Omental fat pad (tissue), 4 donors: ENCODE measurements around the gene SMIM14. TPM values are rescaled to one million over a fixed set of nuclear protein-coding genes. Genes with fewer than 3 reads are reported as not detected.

Experiments
- ATAC-seq: fragments of 150-250 bp; one replicate; pipeline ENCODE4 v1.9.1; 2016; ENCODE audit warnings: mild to moderate bottlenecking, moderate library complexity; ENCODE audit not compliant: low FRiP score
- DNase-seq: peaks from one replicate; pipeline ENCODE4 v3.0.0-alpha.2; 2019; ENCODE audit warnings: low spot score
- total RNA-seq, 4 donors: library from RNA; depleted of rRNA; stranded (reverse); fragments of >200 nt; gene quantifications; one replicate each; pipeline ENCODE4 v1.1.0, GENCODE V29; 2016
- TF ChIP-seq, protein P1 (sequence below), 3 donors: fragments of 450-650 bp; IDR thresholded peaks; one replicate each; pipeline ENCODE4 v1.5.1; 2016 to 2017; ENCODE audit warnings: antibody characterized with exemption in 3 of 3, mild to moderate bottlenecking in 3 of 3, moderate library complexity in 2 of 3

Gene SMIM14
- total RNA-seq, 4 donors from 2014 or later = 24.6 to 69.4 (median 35.2) TPM

DNA sequence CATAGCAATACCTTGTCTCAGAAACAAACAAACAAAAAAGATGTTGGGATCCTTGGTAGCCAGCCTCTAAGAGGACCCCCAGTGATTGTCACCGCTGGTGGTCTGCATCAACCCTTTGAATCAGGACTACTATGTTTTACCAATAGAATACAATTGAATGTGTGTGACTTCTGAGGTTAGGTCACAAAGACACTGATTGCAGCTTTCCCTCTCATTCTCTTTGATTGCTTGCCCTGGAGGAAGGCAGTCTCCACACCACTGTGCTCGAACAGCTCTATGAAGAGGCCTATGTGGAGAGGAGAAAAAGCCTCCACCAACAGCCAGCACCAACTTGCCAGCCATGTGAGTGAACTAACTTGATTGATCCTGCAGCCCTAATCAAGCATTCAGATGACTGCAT lies 2.8 kb upstream of the SMIM14 start:
- no peak for ATAC-seq
- no peak for DNase-seq
- TF ChIP-seq, protein P1, sequence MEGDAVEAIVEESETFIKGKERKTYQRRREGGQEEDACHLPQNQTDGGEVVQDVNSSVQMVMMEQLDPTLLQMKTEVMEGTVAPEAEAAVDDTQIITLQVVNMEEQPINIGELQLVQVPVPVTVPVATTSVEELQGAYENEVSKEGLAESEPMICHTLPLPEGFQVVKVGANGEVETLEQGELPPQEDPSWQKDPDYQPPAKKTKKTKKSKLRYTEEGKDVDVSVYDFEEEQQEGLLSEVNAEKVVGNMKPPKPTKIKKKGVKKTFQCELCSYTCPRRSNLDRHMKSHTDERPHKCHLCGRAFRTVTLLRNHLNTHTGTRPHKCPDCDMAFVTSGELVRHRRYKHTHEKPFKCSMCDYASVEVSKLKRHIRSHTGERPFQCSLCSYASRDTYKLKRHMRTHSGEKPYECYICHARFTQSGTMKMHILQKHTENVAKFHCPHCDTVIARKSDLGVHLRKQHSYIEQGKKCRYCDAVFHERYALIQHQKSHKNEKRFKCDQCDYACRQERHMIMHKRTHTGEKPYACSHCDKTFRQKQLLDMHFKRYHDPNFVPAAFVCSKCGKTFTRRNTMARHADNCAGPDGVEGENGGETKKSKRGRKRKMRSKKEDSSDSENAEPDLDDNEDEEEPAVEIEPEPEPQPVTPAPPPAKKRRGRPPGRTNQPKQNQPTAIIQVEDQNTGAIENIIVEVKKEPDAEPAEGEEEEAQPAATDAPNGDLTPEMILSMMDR (IDR thresholded peaks at IDR 0.05) = no peak

DNA sequence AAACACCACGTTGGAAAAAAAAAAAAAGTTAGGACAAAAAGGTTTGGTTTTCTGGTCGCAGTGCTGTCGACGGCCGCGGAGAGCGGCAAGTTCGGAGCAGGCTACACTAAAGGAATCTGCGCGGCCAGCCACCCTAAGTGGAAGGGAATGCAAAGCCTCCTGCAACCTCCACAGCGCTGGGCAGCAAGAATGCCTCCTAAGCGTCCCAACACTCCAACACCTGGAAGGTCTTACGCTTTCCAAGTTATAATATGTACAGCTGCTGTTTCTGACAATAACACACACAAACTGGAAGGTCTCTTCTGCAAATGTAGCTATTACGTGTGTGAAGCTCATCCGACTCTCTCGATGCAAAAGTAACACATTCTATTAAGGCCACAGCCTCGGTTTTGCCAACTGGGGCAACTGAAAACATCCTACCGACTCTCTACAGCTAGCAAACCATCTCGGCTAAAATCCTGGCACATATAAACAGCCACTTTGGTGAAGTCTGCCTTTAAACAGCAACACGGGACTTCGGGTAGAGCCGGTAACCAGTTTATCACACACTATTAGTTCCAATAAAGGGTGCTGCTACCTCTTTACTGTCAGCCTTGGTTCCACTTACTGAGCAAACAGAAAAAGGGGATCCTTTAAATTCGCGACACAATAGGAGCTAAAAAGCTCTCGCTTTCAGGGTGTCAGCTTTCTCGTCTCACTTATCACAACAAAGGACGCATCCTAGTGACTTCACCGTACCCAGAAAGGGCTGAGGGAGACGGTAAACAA lies 895 bp downstream of the SMIM14 start:
- DNase-seq (peak; percentile 32), ATAC-seq (no peak)
- TF ChIP-seq, protein P1 (IDR thresholded peaks at IDR 0.05) = no peak

DNA sequence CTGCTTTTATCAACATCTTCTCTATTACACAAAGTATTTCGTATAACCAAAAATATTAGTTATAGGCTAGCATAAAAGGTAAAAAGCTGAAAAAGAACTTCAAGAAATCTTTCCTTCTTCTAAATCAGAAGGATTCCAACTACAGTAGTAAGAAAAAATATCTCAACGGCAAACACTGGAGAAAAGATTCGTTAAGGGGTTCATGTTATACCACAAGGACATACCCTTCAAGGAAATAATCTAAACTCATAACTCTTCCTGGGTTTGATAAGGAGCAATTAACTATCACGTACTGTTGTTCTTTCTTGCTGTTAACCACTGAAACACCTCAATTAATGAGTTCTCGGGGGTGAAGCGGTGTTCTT lies 1.5 kb downstream of the SMIM14 start:
- ATAC-seq (no peak), DNase-seq (no peak)
- TF ChIP-seq, protein P1 (IDR thresholded peaks at IDR 0.05) = no peak

DNA sequence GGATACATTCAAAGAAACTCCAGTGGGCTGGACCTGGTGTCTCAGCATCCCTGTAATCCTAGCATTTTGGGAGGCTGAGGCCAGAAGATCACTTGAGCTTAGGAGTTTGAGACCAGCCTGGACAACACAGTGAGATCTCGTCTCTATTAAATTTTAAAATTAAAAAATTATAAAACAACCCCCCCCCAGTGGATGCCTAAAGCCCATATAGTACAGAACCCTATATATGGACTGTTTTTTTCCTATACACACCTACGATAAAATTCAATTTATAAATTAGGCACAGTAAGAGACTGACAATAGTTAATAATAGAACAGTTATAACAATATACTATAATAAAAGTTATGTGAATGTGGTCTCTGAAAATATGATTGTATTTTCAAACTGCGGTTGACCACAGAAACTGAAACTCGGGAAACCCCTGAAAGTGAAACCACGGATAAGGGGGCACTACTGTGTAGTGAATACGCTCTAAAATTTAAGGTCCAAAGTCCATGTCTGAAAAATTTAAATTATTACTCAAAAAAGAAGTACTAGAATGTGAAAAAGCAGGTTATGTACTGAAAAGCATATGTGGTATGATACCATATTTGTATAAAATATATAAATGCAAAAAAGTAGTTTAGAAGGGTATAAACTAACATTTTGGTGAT lies 2.0 kb downstream of the SMIM14 start:
- TF ChIP-seq, protein P1 (IDR thresholded peaks at IDR 0.05) = no peak
- ATAC-seq (no peak), DNase-seq (no peak)

DNA sequence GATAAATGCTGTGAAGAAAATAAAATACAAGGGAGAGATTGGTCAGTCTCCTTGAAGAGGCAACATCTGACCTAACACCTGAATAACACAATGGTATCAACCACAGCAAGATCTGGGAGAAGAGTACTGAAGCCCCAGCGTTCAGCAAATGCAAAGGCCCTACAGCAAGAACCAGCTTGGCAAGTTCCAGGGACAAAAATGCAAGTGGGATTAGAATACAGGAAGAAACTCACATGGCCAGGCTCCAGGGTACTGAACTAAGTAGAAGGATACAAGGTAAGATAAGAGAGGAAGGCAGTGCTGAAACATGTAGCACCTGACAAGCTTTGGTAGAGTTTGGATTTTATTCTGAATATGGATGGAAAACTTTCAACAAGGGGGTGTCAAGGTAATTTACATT lies 3.6 kb downstream of the SMIM14 start:
- ATAC-seq (no peak), DNase-seq (no peak)
- TF ChIP-seq, protein P1 (IDR thresholded peaks at IDR 0.05) = no peak

DNA sequence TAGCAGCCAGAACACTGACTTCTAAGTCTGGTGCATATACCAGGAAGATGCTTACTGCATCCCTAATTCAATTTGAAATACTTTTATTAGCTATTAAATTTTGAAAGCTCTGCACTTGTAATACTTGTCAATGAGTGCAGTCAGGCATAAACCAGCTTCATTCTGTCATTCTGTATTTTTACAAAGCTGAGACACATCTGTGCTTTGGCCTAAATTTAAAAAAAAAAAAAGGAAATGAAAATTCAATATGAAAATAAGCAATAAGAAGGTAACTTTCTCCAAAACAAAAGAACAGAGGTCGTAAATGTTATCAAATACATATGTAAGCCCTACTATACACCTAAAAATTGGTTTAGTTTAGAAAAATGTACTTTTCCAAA lies 7.0 kb downstream of the SMIM14 start:
- ATAC-seq (no peak), DNase-seq (no peak)
- TF ChIP-seq, protein P1 (IDR thresholded peaks at IDR 0.05) = no peak

DNA sequence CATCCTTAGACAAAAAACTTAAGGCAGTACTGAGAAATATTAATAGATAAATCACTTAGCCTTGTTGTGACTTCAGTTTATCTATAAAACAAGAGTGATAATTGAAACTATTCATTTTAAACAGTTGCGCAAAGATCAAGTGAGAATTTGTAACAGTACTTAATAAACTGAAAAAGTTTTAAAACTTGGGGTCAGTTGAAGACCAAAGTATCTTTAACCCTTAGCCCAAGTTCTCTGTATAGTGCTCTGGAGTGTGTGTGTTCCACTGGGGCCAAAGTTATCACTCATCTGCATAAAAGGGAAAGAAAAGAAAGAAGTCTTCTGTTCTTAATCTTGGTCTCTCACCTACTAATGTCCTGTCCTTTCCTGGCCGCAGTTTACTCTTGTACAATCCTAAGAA lies 11.3 kb downstream of the SMIM14 start:
- ATAC-seq (no peak), DNase-seq (no peak)
- TF ChIP-seq, protein P1 (IDR thresholded peaks at IDR 0.05) = no peak
